HCT116 (cell line): ENCODE measurements around the gene VCAM1. TPM values are rescaled to one million over a fixed set of nuclear protein-coding genes. Genes with fewer than 3 reads are reported as not detected.

Experiments used
- ATAC-seq: fragments of 200-7000 bp; cut with Tn5 transposase; 2 replicates; pipeline ENCODE4 v1.9.1; 2020; ENCODE audit warnings: mild to moderate bottlenecking, moderate library complexity
- BruUV-seq: library from RNA; stranded (reverse); fragments of 400-500 nt; replicated peaks from 2 replicates; lab custom pipeline; 2021; lab: Mats Ljungman, UMichigan
- CTCF ChIA-PET: fragments of 300-600 bp; sonication (Branson Sonifier 250); formaldehyde crosslinking; loops from one replicate; lab custom pipeline; 2021; ENCODE audit warnings: antibody characterized with exemption; lab: Charles Lee
- POLR2A ChIA-PET: fragments of 300-600, 350-600 bp; sonication (Branson Sonifier 250); formaldehyde crosslinking; loops from one replicate; lab custom pipeline; 2021; ENCODE audit warnings: antibody characterized with exemption; lab: Charles Lee
- RAD21 ChIA-PET, 2 experiments: fragments of 300-600 bp; sonication (Branson Sonifier 250); formaldehyde crosslinking; loops; one replicate each; lab custom pipeline; 2023; ENCODE audit warnings: low total read pairs in 2 of 2; ENCODE audit not compliant: uncharacterized antibody in 2 of 2, unreplicated experiment in 2 of 2, low non-redundant PET in 1 of 2; lab: Charles Lee
- DNase-seq: peaks from one replicate; pipeline ENCODE4 v3.0.0-alpha.2; 2010; ENCODE audit warnings: low read depth, low spot score
- H2AFZ ChIP-seq: fragments of 200-600 bp; shearing (Covaris generic), sonication (generic); 2 replicates; pipeline ENCODE4 v1.6.1; 2017; ENCODE audit warnings: low read depth, mixed run types, mixed read lengths, antibody characterized with exemption, low read length; ENCODE audit not compliant: poor library complexity, severe bottlenecking
- H3K27ac ChIP-seq: 2 replicates; pipeline ENCODE4 v1.5.1; 2012; ENCODE audit warnings: low read depth, low read length
- H3K27me3 ChIP-seq: fragments of 200-600 bp; sonication (generic); 2 replicates; pipeline ENCODE4 v1.6.1; 2016; ENCODE audit warnings: mixed run types, low read length, mixed read lengths; ENCODE audit not compliant: insufficient read depth
- H3K36me3 ChIP-seq, 2 experiments: fragments of 200-500 bp in 1 of 2; fragments of 200-600 bp in 1 of 2; sonication (Bioruptor generic) in 1 of 2; sonication (generic) in 1 of 2; 2 replicates each; pipeline versions ENCODE4 v1.5.1 to v1.6.1; 2014 to 2016; ENCODE audit warnings: low read length in 2 of 2, inconsistent platforms in 1 of 2, mixed read lengths in 1 of 2, mixed run types in 1 of 2; ENCODE audit not compliant: insufficient read depth in 2 of 2, control insufficient read depth in 1 of 2
- H3K4me1 ChIP-seq, 2 experiments: fragments of 200-600 bp in 1 of 2; sonication (generic) in 1 of 2; 2 replicates each; pipeline versions ENCODE4 v1.5.1 to v1.6.1; 2012 to 2017; ENCODE audit warnings: low read length in 2 of 2, inconsistent platforms in 1 of 2, mild to moderate bottlenecking in 1 of 2, mixed read lengths in 1 of 2, mixed run types in 1 of 2, moderate library complexity in 1 of 2; ENCODE audit not compliant: insufficient read depth in 2 of 2, control insufficient read depth in 1 of 2
- H3K4me2 ChIP-seq: fragments of 200-600 bp; sonication (generic); 2 replicates; pipeline ENCODE4 v1.6.1; 2017; ENCODE audit warnings: mixed run types, low read length, mixed read lengths
- H3K4me3 ChIP-seq, 2 experiments: fragments of 200-600 bp in 1 of 2; sonication (generic) in 1 of 2; replicated peaks in 1 of 2; 2 replicates each; pipeline ENCODE4 v1.5.1; 2011 to 2016; ENCODE audit warnings: low read length in 2 of 2, control low read depth in 1 of 2, low read depth in 1 of 2, mild to moderate bottlenecking in 1 of 2, mixed read lengths in 1 of 2, mixed run types in 1 of 2
- H3K79me2 ChIP-seq: fragments of 200-600 bp; sonication (generic); 2 replicates; pipeline ENCODE4 v1.6.1; 2017; ENCODE audit warnings: mild to moderate bottlenecking, mixed run types, low read length, moderate library complexity, mixed read lengths; ENCODE audit not compliant: insufficient read depth
- H3K9ac ChIP-seq: fragments of 200-600 bp; sonication (generic); 2 replicates; pipeline ENCODE4 v1.6.1; 2016; ENCODE audit warnings: low read length, mixed read lengths
- H3K9me2 ChIP-seq: fragments of 200-600 bp; sonication (generic), shearing (Covaris generic); 2 replicates; pipeline ENCODE4 v1.6.1; 2017; ENCODE audit warnings: mixed run types, mild to moderate bottlenecking, moderate library complexity; ENCODE audit not compliant: insufficient read depth
- H3K9me3 ChIP-seq, 2 experiments: fragments of 200-500 bp in 1 of 2; fragments of 200-600 bp in 1 of 2; sonication (Bioruptor generic) in 1 of 2; sonication (generic) in 1 of 2; 2 replicates each; pipeline ENCODE4 v1.6.1; 2014 to 2017; ENCODE audit warnings: low read length in 2 of 2, mixed read lengths in 2 of 2, inconsistent platforms in 1 of 2, low read depth in 1 of 2, mild to moderate bottlenecking in 1 of 2, mixed run types in 1 of 2, moderate library complexity in 1 of 2; ENCODE audit not compliant: control insufficient read depth in 1 of 2, insufficient read depth in 1 of 2
- H4K20me1 ChIP-seq: fragments of 200-600 bp; sonication (generic), shearing (Covaris generic); 2 replicates; pipeline ENCODE4 v1.6.1; 2017; ENCODE audit warnings: mixed run types, mild to moderate bottlenecking, moderate library complexity; ENCODE audit not compliant: insufficient read depth
- CBX3 ChIP-seq: IDR thresholded peaks from 2 replicates; pipeline ENCODE4 v1.6.1; 2012; ENCODE audit warnings: low read depth
- EGR1 ChIP-seq: IDR thresholded peaks from 2 replicates; pipeline ENCODE4 v1.6.1; 2012; ENCODE audit warnings: low read depth
- ELF1 ChIP-seq: IDR thresholded peaks from 2 replicates; pipeline ENCODE4 v1.6.1; 2012; ENCODE audit warnings: low read depth, borderline replicate concordance
- EZH2 ChIP-seq: fragments of 200-600 bp; sonication (generic); IDR thresholded peaks from 2 replicates; pipeline ENCODE4 v1.6.1; 2017; ENCODE audit warnings: antibody characterized with exemption, mixed run types
- EZH2phosphoT487 ChIP-seq: fragments of 200-600 bp; IDR thresholded peaks from 2 replicates; pipeline ENCODE4 v1.6.1; 2018; ENCODE audit warnings: antibody characterized with exemption, borderline replicate concordance
- FOSL1 ChIP-seq: IDR thresholded peaks from 2 replicates; pipeline ENCODE4 v1.6.1; 2012; ENCODE audit warnings: low read depth
- JUND ChIP-seq: IDR thresholded peaks from 2 replicates; pipeline ENCODE4 v1.6.1; 2012
- POLR2A ChIP-seq: IDR thresholded peaks from 2 replicates; pipeline ENCODE4 v1.7.0; 2011; ENCODE audit warnings: borderline replicate concordance; ENCODE audit not compliant: insufficient read depth, insufficient read length; ENCODE audit errors: extremely low read depth
- RAD21 ChIP-seq: IDR thresholded peaks from 2 replicates; pipeline ENCODE4 v1.6.1; 2012; ENCODE audit warnings: low read depth, mild to moderate bottlenecking
- REST ChIP-seq: IDR thresholded peaks from 2 replicates; pipeline ENCODE4 v1.6.1; 2012; ENCODE audit warnings: low read depth
- SIN3A ChIP-seq: IDR thresholded peaks from 2 replicates; pipeline ENCODE4 v1.6.1; 2012; ENCODE audit warnings: low read depth
- SP1 ChIP-seq: IDR thresholded peaks from 2 replicates; pipeline ENCODE4 v1.6.1; 2012; ENCODE audit warnings: low read depth
- SRF ChIP-seq: IDR thresholded peaks from 2 replicates; pipeline ENCODE4 v1.6.1; 2012; ENCODE audit warnings: low read depth
- YY1 ChIP-seq: IDR thresholded peaks from 2 replicates; pipeline ENCODE4 v1.6.1; 2011; ENCODE audit warnings: low read length, low read depth, moderate library complexity, mild to moderate bottlenecking; ENCODE audit not compliant: insufficient replicate concordance; ENCODE audit errors: extremely low read depth
- ZNF274 ChIP-seq: fragments of 200-500 bp; sonication (Bioruptor generic); IDR thresholded peaks from 2 replicates; pipeline ENCODE4 v1.6.1; 2014; ENCODE audit warnings: mild to moderate bottlenecking, low read depth, low read length, inconsistent platforms
- intact Hi-C: fragments of 100-400 bp; cut with micrococcal nuclease; formaldehyde crosslinking; loops from 2 replicates; pipeline ENCODE4 v1.10.0; 2022
- total RNA-seq: library from RNA; stranded (reverse); gene quantifications from one replicate; pipeline ENCODE4 v1.2.1, GENCODE V29; 2021; ENCODE audit not compliant: unreplicated experiment
- TF ChIP-seq, protein P1 (sequence below): IDR thresholded peaks from 2 replicates; pipeline ENCODE4 v1.6.1; 2011; ENCODE audit warnings: mild to moderate bottlenecking, low read length, moderate library complexity; ENCODE audit not compliant: insufficient replicate concordance; ENCODE audit errors: extremely low read depth
- TF ChIP-seq, protein P2 (sequence below), 3 experiments: fragments of 200-600 bp in 1 of 3; sonication (generic) in 1 of 3; IDR thresholded peaks in 2 of 3; conservative IDR thresholded peaks in 1 of 3; 2 replicates each; pipeline ENCODE4 v1.5.1; 2012 to 2017; ENCODE audit warnings: low read depth in 2 of 3, low read length in 2 of 3, antibody characterized with exemption in 1 of 3, borderline replicate concordance in 1 of 3, control low read depth in 1 of 3, mild to moderate bottlenecking in 1 of 3, mixed read lengths in 1 of 3, mixed run types in 1 of 3, moderate library complexity in 1 of 3; ENCODE audit not compliant: insufficient read depth in 1 of 3

Gene VCAM1
- total RNA-seq, 1 experiment from 2014 or later, result 0.17 TPM

- BruUV-seq, result no TSS peak
- DNase-seq (no peak), ATAC-seq (no peak)
- ChIA-PET POLR2A (no interaction called here), RAD21 (no interaction called here), CTCF (no interaction called here)
- intact Hi-C loops, result no loop called here
- H3K9ac ChIP-seq, result no peak overlapping the region
- no peak for TF ChIP-seq SRF
- TF ChIP-seq SP1, result no peak
- no peak for TF ChIP-seq EZH2phosphoT487
- no peak for TF ChIP-seq YY1
- TF ChIP-seq SIN3A, result no peak
- no peak for TF ChIP-seq EGR1
- TF ChIP-seq REST, result no peak
- no peak for TF ChIP-seq ZNF274
- TF ChIP-seq, protein P1, sequence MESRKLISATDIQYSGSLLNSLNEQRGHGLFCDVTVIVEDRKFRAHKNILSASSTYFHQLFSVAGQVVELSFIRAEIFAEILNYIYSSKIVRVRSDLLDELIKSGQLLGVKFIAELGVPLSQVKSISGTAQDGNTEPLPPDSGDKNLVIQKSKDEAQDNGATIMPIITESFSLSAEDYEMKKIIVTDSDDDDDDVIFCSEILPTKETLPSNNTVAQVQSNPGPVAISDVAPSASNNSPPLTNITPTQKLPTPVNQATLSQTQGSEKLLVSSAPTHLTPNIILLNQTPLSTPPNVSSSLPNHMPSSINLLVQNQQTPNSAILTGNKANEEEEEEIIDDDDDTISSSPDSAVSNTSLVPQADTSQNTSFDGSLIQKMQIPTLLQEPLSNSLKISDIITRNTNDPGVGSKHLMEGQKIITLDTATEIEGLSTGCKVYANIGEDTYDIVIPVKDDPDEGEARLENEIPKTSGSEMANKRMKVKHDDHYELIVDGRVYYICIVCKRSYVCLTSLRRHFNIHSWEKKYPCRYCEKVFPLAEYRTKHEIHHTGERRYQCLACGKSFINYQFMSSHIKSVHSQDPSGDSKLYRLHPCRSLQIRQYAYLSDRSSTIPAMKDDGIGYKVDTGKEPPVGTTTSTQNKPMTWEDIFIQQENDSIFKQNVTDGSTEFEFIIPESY, result no peak
- no peak for TF ChIP-seq RAD21
- TF ChIP-seq FOSL1, result no peak
- TF ChIP-seq ELF1, result no peak
- no peak for TF ChIP-seq CBX3
- TF ChIP-seq EZH2, result no peak
- no peak for TF ChIP-seq JUND
- no peak for TF ChIP-seq POLR2A
- TF ChIP-seq, protein P2, sequence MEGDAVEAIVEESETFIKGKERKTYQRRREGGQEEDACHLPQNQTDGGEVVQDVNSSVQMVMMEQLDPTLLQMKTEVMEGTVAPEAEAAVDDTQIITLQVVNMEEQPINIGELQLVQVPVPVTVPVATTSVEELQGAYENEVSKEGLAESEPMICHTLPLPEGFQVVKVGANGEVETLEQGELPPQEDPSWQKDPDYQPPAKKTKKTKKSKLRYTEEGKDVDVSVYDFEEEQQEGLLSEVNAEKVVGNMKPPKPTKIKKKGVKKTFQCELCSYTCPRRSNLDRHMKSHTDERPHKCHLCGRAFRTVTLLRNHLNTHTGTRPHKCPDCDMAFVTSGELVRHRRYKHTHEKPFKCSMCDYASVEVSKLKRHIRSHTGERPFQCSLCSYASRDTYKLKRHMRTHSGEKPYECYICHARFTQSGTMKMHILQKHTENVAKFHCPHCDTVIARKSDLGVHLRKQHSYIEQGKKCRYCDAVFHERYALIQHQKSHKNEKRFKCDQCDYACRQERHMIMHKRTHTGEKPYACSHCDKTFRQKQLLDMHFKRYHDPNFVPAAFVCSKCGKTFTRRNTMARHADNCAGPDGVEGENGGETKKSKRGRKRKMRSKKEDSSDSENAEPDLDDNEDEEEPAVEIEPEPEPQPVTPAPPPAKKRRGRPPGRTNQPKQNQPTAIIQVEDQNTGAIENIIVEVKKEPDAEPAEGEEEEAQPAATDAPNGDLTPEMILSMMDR (IDR thresholded peaks at IDR 0.05 in 2 of 3, conservative IDR thresholded peaks at IDR 0.05 in 1 of 3; ENCODE audit: borderline replicate concordance in 1 of 3, insufficient read depth in 1 of 3, low read depth in 2 of 3, low read length in 2 of 3), result no peak
- H3K9me3 ChIP-seq, result no peaks in the 10 kb centered on the region
- no peaks in the 10 kb centered on the region for H3K9me2 ChIP-seq
- no peaks in the 10 kb centered on the region for H3K27me3 ChIP-seq
- no peak overlapping the region for H2AFZ ChIP-seq
- H3K36me3 ChIP-seq, result no peaks in the 10 kb centered on the region
- no peak overlapping the region for H3K27ac ChIP-seq
- no peaks in the 10 kb centered on the region for H4K20me1 ChIP-seq
- H3K4me1 ChIP-seq, result no peaks in the 10 kb centered on the region
- no peak overlapping the region for H3K4me2 ChIP-seq
- H3K79me2 ChIP-seq, result no peaks in the 10 kb centered on the region
- no peak overlapping the region for H3K4me3 ChIP-seq
Observed at GRCh38 chr1:100769323-100769722, 49.8 kb downstream of the VCAM1 start.
